ENCODE measurements around the gene TMED4. TPM values are rescaled to one million over a fixed set of nuclear protein-coding genes. Genes with fewer than 3 reads are reported as not detected.

TMED4 gene
- total RNA-seq, 1 experiment from 2014 or later = 67.3 TPM

DNA sequence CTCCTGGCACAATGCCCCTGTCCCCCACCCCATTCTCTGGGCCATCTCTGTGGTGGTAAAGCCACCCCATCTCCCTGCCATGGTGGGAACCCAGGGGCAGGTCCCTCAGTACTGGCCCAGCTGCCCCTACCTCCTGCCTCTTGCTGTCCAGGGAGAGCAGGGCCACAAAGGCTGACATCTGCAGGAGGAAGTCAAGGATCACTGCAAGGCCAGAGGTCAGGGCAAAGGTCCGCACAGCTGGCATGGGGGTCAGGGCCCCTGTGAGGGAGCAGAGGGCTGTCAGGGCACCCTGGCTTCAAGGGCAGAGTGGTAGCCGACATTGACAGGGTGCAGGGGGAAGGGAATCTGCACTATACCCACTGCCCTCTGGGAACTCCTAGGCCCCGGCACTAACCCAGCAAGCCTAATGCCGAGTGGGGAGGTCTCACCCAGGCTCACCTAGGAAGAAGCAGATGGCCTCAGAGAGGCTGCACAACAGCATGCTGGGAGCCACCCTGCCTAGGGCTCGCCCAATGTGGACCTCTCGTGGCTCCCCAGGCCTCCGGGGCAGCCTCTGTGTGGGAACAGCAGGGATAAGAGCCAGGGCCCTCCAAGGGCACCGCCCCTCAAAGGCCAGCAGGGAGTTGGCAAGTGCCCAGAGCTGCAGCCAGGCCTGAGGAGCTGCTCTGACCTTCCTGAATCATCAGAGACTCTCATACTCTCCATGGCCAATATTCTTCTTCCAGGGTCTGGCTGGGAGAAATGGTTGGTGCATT, 48.6 kb downstream of the TMED4 start (continued):
- TF ChIP-seq, protein P1, sequence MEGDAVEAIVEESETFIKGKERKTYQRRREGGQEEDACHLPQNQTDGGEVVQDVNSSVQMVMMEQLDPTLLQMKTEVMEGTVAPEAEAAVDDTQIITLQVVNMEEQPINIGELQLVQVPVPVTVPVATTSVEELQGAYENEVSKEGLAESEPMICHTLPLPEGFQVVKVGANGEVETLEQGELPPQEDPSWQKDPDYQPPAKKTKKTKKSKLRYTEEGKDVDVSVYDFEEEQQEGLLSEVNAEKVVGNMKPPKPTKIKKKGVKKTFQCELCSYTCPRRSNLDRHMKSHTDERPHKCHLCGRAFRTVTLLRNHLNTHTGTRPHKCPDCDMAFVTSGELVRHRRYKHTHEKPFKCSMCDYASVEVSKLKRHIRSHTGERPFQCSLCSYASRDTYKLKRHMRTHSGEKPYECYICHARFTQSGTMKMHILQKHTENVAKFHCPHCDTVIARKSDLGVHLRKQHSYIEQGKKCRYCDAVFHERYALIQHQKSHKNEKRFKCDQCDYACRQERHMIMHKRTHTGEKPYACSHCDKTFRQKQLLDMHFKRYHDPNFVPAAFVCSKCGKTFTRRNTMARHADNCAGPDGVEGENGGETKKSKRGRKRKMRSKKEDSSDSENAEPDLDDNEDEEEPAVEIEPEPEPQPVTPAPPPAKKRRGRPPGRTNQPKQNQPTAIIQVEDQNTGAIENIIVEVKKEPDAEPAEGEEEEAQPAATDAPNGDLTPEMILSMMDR (IDR thresholded peaks at IDR 0.05 in 2 of 3, conservative IDR thresholded peaks at IDR 0.05 in 1 of 3; ENCODE audit: borderline replicate concordance in 1 of 3, insufficient read depth in 1 of 3, low read depth in 2 of 3, low read length in 2 of 3) = no peak

DNA sequence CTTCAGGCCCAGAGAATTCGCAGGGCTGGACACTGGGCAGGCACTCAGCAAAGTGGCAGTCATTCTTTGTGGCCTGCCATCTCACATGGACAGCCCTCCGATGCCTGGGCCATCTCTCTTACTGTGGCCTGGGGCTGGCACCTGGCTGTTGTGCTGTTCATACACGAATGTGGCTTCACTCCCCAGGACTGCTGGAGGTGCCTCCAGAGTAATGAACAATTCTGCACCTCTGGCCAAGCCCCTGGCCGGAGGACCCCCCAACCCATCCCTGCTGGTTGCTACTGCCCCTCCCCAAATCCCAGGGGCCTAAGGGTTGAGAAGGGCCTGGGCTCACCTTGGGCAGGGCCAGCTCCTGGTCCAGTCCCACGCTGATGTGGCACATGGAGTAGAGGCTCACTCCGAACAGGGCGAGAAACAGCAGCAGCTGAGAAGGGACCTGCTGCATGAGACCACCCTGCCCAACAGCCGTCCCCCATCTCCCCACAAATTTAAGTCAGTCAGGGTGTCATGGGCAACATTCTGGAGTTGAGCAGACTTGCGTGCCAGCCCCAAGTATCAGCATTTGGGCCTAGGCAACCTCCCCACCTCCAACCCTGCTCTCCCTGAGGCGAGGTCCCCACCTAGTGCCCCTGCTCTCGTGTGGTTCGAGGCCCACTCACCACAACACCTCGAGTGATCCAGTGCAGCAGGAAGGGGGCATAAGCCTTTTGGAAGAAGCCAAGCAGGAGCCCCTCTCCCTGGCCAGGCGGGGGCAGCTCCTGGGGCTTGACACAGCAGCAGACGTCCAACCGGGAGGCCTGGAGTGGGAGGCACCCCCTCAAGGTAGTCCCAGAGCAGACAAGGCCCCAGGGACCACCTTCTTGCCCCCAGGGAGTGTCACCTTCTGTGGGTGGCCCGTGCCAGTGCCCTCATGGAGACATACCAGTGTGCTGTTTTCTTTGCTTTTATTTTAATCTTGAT, 50.3 kb downstream of the TMED4 start:
- BruUV-seq (replicated peaks) = no TSS peak
- ATAC-seq = no peak
- H3K4me1 ChIP-seq (ENCODE audit: control insufficient read depth in 1 of 2, insufficient read depth in 2 of 2, low read length in 2 of 2) = peaks cover 0 to 12% of the 10 kb centered on the region in 2 experiments; a peak in 2 of 4 replicates

More for the DNA sequence above, 50.3 kb downstream of the TMED4 start:
- Histone ChIP-seq H3K9me2 (ENCODE audit: insufficient read depth) (no peaks in the 10 kb centered on the region), H3K4me3 (replicated peaks in 1 of 2; ENCODE audit: low read depth in 1 of 2, low read length in 2 of 2) (no peak overlapping the region), H3K27me3 (ENCODE audit: insufficient read depth, low read length) (no peaks in the 10 kb centered on the region), H2AFZ (ENCODE audit: low read depth, low read length, poor library complexity, severe bottlenecking) (no peak overlapping the region), H3K36me3 (ENCODE audit: control insufficient read depth in 1 of 2, insufficient read depth in 2 of 2, low read length in 2 of 2) (no peaks in the 10 kb centered on the region), H4K20me1 (ENCODE audit: insufficient read depth) (no peaks in the 10 kb centered on the region), H3K4me2 (ENCODE audit: low read length) (peak overlapping the region; percentile 45), H3K9me3 (ENCODE audit: control insufficient read depth in 1 of 2, insufficient read depth in 1 of 2, low read depth in 1 of 2, low read length in 2 of 2) (no peaks in the 10 kb centered on the region), H3K79me2 (ENCODE audit: insufficient read depth, low read length) (no peaks in the 10 kb centered on the region), H3K27ac (ENCODE audit: low read depth, low read length) (no peak overlapping the region), H3K9ac (ENCODE audit: low read length) (no peak overlapping the region)
- intact Hi-C loops (cut with micrococcal nuclease) = no loop called here
- no peak for DNase-seq (ENCODE audit: low read depth, low spot score)
- CTCF ChIA-PET = no interaction called here
- RAD21 ChIA-PET (ENCODE audit: low non-redundant PET in 1 of 2, low total read pairs in 2 of 2, uncharacterized antibody in 2 of 2, unreplicated experiment in 2 of 2) = no interaction called here
- no peak for TF ChIP-seq FOSL1 (IDR thresholded peaks at IDR 0.05; ENCODE audit: low read depth)
- no peak for TF ChIP-seq CBX3 (IDR thresholded peaks at IDR 0.05; ENCODE audit: low read depth)
- TF ChIP-seq, protein P2, sequence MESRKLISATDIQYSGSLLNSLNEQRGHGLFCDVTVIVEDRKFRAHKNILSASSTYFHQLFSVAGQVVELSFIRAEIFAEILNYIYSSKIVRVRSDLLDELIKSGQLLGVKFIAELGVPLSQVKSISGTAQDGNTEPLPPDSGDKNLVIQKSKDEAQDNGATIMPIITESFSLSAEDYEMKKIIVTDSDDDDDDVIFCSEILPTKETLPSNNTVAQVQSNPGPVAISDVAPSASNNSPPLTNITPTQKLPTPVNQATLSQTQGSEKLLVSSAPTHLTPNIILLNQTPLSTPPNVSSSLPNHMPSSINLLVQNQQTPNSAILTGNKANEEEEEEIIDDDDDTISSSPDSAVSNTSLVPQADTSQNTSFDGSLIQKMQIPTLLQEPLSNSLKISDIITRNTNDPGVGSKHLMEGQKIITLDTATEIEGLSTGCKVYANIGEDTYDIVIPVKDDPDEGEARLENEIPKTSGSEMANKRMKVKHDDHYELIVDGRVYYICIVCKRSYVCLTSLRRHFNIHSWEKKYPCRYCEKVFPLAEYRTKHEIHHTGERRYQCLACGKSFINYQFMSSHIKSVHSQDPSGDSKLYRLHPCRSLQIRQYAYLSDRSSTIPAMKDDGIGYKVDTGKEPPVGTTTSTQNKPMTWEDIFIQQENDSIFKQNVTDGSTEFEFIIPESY (IDR thresholded peaks at IDR 0.05; ENCODE audit: extremely low read depth, insufficient replicate concordance, low read length) = no peak
- TF ChIP-seq POLR2AphosphoS5 (IDR thresholded peaks at IDR 0.05; ENCODE audit: low read depth, low read length) = no peak
- TF ChIP-seq YY1 (IDR thresholded peaks at IDR 0.05; ENCODE audit: extremely low read depth, insufficient replicate concordance, low read depth, low read length) = no peak
- TF ChIP-seq, protein P1 (IDR thresholded peaks at IDR 0.05 in 2 of 3, conservative IDR thresholded peaks at IDR 0.05 in 1 of 3; ENCODE audit: borderline replicate concordance in 1 of 3, insufficient read depth in 1 of 3, low read depth in 2 of 3, low read length in 2 of 3) = no peak
- TF ChIP-seq EGR1 (IDR thresholded peaks at IDR 0.05; ENCODE audit: low read depth) = no peak
- TF ChIP-seq POLR2A (IDR thresholded peaks at IDR 0.05; ENCODE audit: borderline replicate concordance, extremely low read depth, insufficient read depth, insufficient read length) = no peak
- no peak for TF ChIP-seq ELF1 (IDR thresholded peaks at IDR 0.05; ENCODE audit: borderline replicate concordance, low read depth)
- no peak for TF ChIP-seq SP1 (IDR thresholded peaks at IDR 0.05; ENCODE audit: low read depth)
- TF ChIP-seq CEBPB (IDR thresholded peaks at IDR 0.05; ENCODE audit: low read depth) = no peak
- POLR2A ChIA-PET = no interaction called here
